H1 (cell line): Measurements from ENCODE around the gene RNF144A. TPM values are rescaled to one million over a fixed set of nuclear protein-coding genes. Genes with fewer than 3 reads are reported as not detected.

ENCODE experiments used
- BCL11A ChIP-seq, 2 experiments: IDR thresholded peaks; one replicate each; pipeline ENCODE4 v1.6.1; 2011; ENCODE audit warnings: low read depth in 2 of 2, low read length in 2 of 2, mild to moderate bottlenecking in 2 of 2
- CEBPB ChIP-seq: IDR thresholded peaks from 2 replicates; pipeline ENCODE4 v1.6.1; 2012; ENCODE audit warnings: low read depth, low read length
- GTF2F1 ChIP-seq: IDR thresholded peaks from 2 replicates; pipeline ENCODE4 v1.6.1; 2012; ENCODE audit warnings: low read depth, low read length, improper control_type of control experiment, borderline replicate concordance
- KDM4A ChIP-seq: IDR thresholded peaks from one replicate; pipeline ENCODE4 v1.7.1; 2012; ENCODE audit warnings: low read depth, mild to moderate bottlenecking, moderate library complexity, low read length, inconsistent platforms; ENCODE audit not compliant: severe bottlenecking
- POLR2A ChIP-seq, 2 experiments: IDR thresholded peaks; 1 replicate in 1 of 2; 2 replicates in 1 of 2; pipeline ENCODE4 v1.6.1; 2011; ENCODE audit warnings: low read depth in 2 of 2, low read length in 2 of 2, mild to moderate bottlenecking in 2 of 2; ENCODE audit errors: control extremely low read depth in 1 of 2
- POU5F1 ChIP-seq: IDR thresholded peaks from 2 replicates; pipeline ENCODE4 v1.6.1; 2011; ENCODE audit warnings: low read depth, mild to moderate bottlenecking, low read length, moderate library complexity
- RFX5 ChIP-seq: IDR thresholded peaks from 2 replicates; pipeline ENCODE4 v1.6.1; 2011; ENCODE audit warnings: low read depth, low read length, improper control_type of control experiment, borderline replicate concordance
- SIRT6 ChIP-seq: IDR thresholded peaks from one replicate; pipeline ENCODE4 v1.7.1; 2012; ENCODE audit warnings: low read length, inconsistent platforms
- SP1 ChIP-seq: IDR thresholded peaks from 2 replicates; pipeline ENCODE4 v1.6.1; 2011; ENCODE audit warnings: low read depth, low read length
- SRF ChIP-seq: IDR thresholded peaks from 2 replicates; pipeline ENCODE4 v1.6.1; 2011; ENCODE audit warnings: mild to moderate bottlenecking, low read depth, low read length, moderate library complexity
- polyA plus RNA-seq, 7 experiments: library from polyadenylated mRNA; depleted of rRNA in 3 of 7; stranded (reverse) in 5 of 7; unstranded in 2 of 7; fragments of >200 nt in 5 of 7; fragments of 200-250 nt in 2 of 7; gene quantifications; 1 replicate in 5 of 7; 2 replicates in 1 of 7; 4 replicates in 1 of 7; pipeline versions ENCODE4 v1.2.1 to v1.2.3, GENCODE V29; 2011 to 2013; ENCODE audit warnings: missing spikeins in 2 of 7, mixed read lengths in 2 of 7
- total RNA-seq: library from RNA; stranded (reverse); fragmentation: NEBNext Ultra II Directional; extraction: Animal tissue kit (Norgen Biotek cat#: 25700); gene quantifications from 2 replicates; pipeline ENCODE4 v1.2.1, GENCODE V29; 2021
- TF ChIP-seq, protein P1 (sequence below), 3 experiments: IDR thresholded peaks; 1 replicate in 2 of 3; 2 replicates in 1 of 3; pipeline versions ENCODE4 v1.5.1 to v1.6.1; 2011; ENCODE audit warnings: low read length in 3 of 3, mild to moderate bottlenecking in 3 of 3, inconsistent platforms in 2 of 3, low read depth in 1 of 3, moderate library complexity in 1 of 3; ENCODE audit not compliant: insufficient read depth in 1 of 3; ENCODE audit errors: control extremely low read depth in 1 of 3

The RNF144A gene
- total and polyA plus RNA-seq, 2 of the 8 experiments (the other 6 are each of a cell fraction or from before 2014, with no cell fraction given), result 14.0 to 15.0 TPM

GRCh38 chr2:6917761-6918421 lies 679 bp downstream of the RNF144A start (continued):
- TF ChIP-seq, protein P1, sequence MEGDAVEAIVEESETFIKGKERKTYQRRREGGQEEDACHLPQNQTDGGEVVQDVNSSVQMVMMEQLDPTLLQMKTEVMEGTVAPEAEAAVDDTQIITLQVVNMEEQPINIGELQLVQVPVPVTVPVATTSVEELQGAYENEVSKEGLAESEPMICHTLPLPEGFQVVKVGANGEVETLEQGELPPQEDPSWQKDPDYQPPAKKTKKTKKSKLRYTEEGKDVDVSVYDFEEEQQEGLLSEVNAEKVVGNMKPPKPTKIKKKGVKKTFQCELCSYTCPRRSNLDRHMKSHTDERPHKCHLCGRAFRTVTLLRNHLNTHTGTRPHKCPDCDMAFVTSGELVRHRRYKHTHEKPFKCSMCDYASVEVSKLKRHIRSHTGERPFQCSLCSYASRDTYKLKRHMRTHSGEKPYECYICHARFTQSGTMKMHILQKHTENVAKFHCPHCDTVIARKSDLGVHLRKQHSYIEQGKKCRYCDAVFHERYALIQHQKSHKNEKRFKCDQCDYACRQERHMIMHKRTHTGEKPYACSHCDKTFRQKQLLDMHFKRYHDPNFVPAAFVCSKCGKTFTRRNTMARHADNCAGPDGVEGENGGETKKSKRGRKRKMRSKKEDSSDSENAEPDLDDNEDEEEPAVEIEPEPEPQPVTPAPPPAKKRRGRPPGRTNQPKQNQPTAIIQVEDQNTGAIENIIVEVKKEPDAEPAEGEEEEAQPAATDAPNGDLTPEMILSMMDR (IDR thresholded peaks at IDR 0.05; ENCODE audit: control extremely low read depth in 1 of 3, insufficient read depth in 1 of 3, low read depth in 1 of 3, low read length in 3 of 3), result peak in 1 of 3 experiments; percentile 7; a peak in 1 of 4 replicates
- no peak for TF ChIP-seq POLR2A (IDR thresholded peaks at IDR 0.05; ENCODE audit: control extremely low read depth in 1 of 2, low read depth in 2 of 2, low read length in 2 of 2)
- TF ChIP-seq SIRT6, result no peak
- no peak for TF ChIP-seq CEBPB
- peak; percentile 59 for TF ChIP-seq KDM4A
- TF ChIP-seq SP1, result no peak
- TF ChIP-seq GTF2F1, result no peak
- TF ChIP-seq POU5F1, result no peak
- no peak for TF ChIP-seq BCL11A (IDR thresholded peaks at IDR 0.05; ENCODE audit: low read depth in 2 of 2, low read length in 2 of 2)
- no peak for TF ChIP-seq SRF
- TF ChIP-seq RFX5, result no peak
